ENCODE results near the gene CEP350.

- TF ChIP-seq CTCF (conservative IDR thresholded peaks at IDR 0.05; ENCODE audit: low read length) (no peak), EZH2phosphoT487 (IDR thresholded peaks at IDR 0.05; ENCODE audit: borderline replicate concordance) (no peak)
These were observed 3.7 kb downstream of the CEP350 start for GRCh38 chr1:179958359-179958758.
